KG1 (cell line): ENCODE results near the gene ANO6.
"Not testable (repeated sequence)": the region's sequence is repeated elsewhere in the genome, so short reads cannot be mapped to it uniquely, and the experiment has no call there.

ENCODE experiments used
- DNase-seq: peaks from one replicate; lab custom pipeline; 2025; lab: John Stamatoyannopoulos, UW

The ANO6 gene

DNA sequence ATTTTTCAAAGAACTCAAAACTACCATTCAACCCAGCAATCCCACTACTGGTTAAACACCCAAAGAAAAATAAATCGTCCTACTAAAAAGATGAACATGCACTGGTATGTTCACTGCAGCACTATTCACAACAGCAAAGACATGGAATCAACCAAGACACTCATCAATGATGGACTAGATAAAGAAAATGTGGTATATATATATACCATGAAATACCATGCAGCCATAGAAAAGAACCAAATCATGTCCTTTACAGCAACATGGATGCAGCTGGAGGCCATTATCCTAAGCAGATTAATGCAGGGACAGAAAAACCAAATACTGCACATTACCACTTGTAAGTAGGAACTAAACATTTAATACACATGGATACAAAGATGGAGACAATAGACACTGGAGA, 3.8 kb upstream of the ANO6 start:
- no peak for DNase-seq

DNA sequence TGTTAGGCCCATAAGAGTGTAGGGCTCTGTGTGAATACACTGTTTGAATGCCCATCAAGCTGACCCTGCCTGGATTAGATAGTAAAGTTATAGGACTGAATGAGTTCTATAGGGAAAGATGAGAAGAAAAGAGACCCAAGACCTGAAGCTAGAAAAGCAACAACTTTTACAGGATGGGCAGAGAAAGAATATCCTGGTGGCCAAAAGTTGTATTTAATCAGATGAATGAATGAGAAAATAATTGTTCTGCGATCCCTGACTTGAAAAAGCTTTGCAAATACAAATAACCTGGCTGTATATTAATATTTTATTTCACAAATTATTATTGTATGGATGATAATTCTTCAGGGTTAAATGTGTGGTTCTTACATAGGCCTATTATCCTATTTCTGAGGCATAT, 2.8 kb upstream of the ANO6 start:
- DNase-seq = no peak

DNA sequence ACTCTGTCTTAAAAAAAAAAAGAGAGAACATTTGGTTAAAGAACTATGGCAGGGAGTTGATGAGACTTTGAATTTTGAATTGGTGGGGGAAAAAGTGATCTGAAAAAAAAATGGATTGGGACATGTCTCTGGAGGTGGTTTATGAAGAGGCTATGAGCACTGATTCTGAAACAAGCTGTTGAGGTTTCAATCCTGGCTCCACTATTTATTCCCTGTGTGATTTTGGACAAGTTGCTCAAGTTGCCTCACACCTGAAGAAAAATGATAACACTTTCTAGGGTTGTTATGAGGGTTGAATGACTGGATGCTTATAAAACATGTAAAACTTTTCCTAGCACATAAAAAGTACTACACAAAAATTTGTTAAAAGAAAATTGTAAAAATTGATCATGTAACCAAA, 1.8 kb upstream of the ANO6 start:
- DNase-seq = no peak

DNA sequence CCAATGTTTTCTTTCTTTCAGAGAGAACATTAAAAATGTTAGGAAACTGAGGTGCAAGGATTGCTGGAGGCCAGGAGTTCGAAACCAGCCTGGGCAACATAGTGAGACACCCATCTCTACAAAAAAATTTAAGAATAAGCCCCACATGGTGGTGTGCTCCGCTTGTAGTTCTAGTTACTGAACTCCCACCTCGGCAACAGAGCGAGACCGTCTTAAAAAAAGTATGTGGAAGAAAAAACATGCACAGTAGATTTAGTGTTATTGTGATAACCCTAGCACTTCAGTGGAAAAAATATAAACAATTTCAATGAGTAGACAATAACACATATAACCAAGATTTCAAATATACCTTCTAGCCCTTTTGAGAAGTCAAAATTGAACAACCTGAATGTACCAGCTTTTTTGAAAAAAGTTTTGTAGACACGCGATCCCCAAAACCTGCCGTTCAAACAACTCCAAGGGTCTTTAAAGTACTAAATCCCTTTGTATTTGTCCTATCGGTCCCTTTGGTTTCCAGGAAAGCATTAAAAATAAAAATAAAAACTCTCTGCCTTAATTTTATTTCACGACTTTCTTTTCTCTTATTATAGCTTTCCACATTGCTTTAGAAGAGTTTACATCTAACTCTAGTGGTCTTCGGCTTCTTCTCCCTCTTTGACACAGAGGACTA, 1.0 kb upstream of the ANO6 start:
- DNase-seq = no peak

DNA sequence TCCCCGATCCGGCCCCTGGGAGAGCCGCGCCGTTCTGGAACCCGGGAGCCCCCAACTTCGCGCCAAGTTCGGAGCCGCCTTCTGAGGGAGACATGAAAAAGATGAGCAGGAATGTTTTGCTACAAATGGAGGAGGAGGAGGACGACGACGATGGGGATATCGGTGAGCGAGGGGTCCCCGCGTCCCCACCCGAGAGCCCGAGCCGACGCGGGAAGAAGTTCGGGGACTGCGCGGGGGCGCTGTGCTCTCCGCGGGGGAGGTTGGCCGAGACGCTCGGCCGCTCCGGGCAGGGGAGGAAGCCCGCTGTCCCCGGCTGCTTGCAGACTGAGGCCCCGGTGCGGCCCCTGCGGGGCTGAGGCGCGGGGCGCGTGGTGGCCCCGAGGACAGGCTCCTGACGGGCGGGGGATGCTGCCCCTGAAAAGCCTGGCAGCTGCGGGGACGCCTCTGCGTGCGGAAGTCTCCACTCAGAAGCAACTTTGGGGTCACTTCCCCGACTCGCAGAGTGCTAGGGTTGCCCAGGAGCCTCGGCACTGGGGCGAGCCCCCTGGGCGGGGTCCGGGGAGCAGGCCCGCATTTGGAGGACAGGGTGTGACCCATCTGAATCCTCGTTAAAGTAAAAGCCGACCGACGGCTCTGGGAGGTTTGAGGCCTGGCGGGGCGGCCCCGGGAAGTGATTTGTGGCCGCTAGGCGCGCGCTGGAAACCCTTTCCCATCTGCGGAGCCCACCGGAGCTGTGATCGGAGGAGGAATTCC, 511 bp downstream of the ANO6 start:
- DNase-seq = no peak

DNA sequence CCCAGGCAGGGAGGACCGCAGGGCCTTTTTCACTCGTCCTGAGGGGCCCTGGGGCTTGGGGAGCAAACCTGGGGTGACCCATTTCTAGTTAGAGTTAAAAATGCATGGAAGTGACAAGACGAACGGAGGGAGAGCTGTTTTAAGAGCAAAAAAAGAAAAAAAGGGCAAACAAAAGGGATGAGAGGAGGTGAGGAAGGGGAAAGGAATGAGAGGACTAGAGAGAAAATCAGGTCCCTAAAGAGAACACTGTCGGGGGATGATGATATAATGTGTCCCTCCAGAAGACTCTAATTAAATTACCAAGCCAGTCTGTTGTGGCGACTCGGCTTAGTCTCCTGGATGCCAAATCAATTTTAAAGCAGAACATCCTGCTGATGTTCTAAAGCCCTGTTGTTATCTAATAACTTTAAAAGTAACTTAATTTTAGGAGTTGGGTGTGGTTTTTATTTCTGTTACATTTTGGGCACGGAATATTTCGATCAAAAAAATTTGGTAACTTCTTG, 1.1 kb downstream of the ANO6 start:
- DNase-seq = no peak

DNA sequence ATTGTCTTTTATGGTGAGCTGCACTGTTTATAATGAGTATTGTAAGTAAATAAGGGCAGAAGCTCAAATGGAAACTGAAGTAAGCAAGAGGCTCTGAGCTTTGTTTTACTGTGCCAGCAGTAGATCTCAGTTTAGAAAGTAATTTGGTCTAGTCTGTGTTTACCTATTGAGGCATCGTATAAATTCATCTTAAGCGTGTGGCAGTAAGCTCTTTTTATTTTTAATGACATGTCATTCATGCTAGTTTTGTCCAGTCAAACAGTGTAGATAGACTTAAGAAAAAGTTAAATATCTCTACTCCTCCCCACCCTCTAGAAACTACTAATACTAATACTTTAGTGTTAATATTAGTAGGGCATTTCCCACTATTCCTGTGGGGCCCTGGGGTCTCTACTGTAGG, 2.0 kb downstream of the ANO6 start:
- no peak for DNase-seq

DNA sequence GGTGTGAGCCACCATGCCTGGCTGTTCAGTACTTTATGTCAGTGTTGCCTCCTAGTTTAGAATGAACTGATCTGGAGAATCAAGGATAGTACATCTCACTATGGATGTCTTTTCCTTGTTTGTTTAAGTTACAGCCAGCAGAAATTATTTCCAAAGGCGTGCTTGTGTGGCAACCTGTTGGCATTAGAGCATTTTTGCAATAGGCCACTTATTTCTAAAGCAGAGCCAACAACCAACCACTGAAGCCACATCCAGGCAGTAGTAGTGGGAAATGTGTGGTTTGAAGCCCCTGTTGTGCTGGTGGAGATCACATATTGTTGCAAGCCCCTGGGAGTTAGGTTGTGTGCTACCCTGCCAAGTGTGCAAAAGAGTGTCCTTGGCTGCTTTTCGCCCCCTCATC, 3.7 kb downstream of the ANO6 start:
- DNase-seq = no peak

DNA sequence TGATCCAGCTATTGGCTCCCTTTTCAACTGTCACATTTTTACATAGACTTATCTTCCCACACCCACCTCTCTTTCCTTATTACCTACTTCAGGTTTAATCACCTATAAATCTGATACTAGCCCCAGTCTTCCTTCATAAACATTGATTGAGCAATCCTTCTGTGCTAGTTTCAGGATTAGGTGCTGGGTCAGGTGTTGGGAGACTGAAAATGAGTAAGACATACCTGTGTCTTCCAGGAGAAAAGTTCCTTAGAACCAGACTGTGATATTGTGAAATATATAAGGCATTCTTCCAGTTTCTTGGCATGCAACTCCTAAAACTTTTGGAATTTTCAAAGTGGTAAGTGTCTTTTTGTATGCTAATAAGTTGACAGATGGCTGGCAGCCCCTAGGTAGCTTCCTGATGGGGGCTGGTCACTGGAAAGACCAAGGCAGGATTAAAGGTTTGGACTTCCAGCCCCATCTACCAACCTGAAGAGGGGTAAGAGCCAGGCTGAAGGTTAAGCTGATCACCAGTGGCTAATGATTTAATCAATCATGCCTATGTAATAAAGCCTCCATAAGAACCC, 4.6 kb downstream of the ANO6 start:
- DNase-seq = no peak

DNA sequence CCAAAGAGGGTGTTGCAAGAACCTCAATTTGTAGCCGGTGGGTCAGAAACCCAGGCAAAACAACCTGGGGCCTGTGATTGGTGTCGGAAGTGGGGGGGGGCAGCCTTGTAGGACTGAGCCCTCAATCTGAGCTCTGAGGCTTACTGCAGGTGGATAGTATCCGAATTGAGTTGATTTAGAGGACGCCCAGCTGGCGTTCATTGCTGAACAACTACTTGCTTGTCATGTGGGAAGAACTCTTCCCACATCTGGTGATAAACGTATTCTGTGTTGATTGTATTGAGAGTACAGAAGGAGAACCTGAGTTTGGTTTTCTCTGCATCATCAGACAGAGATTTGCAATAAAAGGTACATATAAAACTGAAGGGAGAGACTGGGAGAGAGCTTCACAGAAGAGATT, 5.1 kb downstream of the ANO6 start:
- no peak for DNase-seq

DNA sequence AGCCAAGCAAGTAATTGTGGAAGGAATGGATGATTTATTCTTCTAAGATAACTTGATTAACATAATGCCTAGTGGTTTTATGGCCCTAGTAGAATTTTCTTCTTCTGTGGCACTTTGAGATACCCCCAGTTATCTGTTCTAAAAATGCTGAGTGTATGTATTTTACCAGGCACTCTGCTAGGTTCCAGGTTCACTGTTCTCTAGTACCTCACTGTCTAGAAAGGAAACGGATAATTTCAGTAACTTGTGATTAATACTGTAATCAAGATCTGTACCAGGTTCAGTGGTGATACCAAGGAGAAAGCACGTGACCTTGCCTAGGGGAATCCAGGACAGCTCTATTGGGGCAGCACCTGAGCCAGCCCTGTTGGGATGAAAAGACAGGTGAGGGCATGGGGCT, 8.0 kb downstream of the ANO6 start:
- no peak for DNase-seq

DNA sequence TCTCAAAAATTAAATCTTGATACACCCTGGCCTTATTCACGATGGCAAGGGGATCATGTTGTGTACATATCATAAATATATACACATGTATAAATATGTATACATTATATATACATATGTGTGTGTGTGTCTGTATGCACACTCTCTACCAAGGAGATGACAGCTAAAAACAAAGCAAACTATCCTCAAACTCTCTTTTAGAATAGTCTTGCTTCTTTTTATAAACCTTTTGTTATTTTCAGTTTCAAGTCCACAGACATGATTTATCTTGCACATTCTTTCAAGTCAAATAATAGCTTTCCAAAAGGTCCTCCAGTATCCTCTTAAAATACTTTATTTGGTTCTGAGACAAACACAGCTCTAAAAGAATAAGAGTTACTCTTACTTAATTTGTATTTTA, 8.4 kb downstream of the ANO6 start:
- DNase-seq = no peak

DNA sequence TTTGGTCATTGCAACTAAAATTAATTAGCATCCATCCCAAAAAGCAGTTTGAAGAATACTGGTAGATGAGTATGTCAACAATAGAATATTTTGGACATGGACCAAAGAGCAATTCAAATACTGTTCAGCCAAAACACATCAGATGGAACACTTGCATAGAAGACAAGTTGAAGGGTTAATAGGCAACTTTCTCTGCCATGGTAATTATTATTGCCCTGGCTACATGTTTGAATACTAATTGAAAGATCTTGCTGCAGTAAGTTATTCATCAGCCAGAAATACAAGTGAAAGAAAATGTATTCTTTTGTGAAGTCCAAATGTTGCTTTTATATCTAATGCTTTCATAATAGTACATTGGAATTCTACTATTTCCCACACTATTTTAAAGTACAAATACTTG, 10.1 kb downstream of the ANO6 start:
- DNase-seq = no peak

DNA sequence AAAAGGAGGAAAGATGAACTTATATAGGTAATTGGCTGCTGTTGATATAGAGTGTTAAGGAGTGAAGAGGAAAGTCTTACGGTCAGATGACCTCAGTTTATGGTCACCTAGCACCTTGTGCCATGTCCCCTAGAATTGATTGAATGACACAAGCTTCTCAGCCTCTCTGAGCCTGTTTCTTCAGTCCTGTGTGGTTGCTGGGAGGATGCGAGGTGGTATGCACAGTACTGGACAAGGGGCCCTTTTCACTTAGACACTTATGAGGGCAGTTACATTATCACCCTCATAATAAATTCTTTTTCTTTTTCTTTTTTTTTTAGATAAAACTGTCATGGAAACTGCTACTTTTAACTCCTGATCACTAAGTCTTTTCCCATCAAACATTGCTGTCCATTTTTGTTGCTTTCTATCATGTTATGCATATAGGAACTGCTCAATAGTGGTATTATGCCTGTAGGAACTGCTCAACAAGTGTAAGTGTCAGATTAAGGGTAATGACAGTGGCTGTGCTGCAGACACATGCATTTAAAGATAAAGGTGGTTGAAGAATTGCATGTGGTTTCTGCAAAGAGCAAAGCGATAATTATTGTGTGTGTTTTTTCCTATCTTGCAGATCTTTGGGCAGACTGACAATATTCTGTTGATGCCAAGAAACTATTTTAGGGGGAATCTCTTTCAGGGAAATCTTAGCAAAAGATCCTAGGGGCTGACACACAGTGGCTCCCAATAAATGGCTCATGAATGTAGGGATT, 11.6 kb downstream of the ANO6 start:
- DNase-seq = no peak

DNA sequence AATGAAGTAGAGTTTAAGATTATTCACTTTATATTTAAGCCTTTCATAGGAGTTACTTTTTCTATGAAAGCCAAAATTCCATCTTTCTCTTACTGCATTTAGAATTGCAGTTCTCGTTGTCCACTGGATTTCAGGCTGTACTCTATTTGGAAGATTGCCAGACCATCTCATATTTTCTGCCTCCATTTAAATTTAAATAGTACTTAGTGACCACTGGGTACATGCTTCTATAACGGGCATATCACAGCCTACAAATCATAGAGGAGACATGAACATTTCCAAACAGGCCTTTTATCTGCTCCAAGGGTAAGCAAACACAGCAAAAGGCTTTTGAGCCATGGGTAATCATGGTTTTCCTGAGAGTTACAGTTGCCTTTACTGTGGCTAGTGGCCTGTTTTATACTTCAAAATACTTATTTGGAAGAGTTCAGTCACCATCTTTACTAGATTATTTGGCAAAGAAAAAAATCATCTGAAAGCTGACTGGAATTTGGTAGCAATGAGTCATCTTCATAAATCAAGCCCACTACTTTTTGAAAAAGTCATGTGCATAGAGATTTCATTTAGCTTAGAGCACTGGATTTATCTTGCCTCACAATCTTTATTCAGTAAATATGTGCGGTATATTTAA, 15.7 kb downstream of the ANO6 start:
- DNase-seq = no peak

DNA sequence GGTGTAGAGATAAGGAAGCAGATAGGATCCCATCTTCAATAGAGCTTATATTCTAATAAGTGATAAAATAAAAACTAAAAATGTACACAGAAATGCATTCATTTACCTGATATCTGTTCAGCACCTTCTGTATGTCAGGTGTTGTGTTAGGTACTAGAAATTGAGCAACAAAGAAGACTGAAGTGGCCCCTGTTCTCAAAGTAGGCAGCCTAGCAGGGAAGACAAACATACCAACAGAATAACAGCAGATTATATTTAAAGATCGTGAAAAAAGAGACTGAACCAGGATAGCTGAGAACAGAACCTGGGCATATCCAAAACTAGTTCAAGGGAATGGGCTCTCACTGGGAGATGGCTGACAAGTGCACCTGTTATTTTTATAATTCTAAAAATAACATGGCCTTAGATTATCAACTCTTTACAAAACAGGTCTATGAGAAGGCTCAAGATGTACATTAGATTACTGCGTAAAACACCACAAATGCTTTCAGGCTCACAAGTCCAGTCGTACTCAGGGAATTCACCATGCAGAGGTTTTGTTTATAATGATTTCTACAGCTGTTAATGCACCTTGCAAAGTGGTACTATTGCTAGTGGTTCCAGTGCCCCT, 16.4 kb downstream of the ANO6 start:
- DNase-seq = no peak

DNA sequence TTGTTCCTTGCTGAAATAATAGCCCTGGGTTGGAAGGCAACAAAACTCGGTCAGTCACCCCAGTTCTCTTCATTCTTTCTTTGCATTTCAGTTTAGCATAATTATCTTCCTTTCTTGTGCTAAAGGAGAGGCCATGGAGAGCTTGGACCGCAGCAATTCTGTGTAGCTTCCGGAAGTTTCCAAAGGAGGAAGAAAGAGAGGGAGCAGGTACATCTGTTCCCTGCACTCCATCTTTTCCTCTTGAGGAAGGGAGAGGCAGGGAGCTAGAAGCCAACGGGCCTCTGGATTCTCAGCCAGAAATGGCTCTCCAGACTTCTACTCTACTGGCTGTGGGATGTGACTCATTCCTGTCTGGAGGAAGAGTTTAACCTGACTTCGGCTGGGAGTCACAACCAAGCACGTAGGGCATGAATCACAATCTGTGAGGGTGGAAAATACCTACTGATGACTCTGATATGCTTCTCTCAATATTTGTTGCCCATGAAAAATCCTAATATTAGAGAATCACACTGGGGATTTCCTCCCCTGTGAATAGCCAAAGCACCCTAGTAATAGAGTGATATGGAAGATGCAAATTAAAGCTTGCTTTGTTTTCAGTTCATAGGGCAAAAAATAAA, 17.0 kb downstream of the ANO6 start:
- no peak for DNase-seq

DNA sequence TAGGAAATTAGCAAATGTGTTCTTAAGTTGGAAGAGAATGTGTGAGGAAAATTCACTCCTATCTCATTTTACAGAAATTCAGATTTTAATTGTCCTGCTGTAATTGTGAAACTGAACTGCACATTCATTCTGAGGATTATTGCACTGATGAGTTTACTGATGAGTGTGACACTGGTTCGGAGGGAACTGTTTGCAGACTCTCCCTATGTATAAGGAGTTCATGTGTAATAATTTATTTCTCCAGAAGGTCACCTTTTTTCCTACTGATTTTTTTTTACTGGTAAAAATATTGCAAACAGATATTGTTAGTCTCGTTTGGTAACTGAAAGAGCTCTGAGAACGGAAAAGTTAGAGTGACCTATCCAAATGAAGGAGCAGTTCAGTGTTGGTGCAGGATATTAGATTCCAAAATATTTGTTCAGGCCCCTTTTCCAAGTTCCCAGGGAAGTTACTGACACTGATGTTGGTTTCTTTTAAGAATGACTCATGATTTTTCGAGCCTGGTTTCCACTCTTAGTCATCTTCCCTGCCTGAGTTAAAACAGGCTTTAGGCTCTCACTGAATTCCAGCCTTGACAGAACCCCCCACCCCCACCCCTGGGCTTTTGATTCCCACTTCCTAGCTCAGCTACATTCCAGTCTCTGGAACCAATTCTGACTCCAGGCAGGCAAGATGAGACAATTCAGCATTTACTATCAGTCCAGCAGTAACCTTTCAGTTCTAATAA, 18.4 kb downstream of the ANO6 start:
- DNase-seq = no peak

DNA sequence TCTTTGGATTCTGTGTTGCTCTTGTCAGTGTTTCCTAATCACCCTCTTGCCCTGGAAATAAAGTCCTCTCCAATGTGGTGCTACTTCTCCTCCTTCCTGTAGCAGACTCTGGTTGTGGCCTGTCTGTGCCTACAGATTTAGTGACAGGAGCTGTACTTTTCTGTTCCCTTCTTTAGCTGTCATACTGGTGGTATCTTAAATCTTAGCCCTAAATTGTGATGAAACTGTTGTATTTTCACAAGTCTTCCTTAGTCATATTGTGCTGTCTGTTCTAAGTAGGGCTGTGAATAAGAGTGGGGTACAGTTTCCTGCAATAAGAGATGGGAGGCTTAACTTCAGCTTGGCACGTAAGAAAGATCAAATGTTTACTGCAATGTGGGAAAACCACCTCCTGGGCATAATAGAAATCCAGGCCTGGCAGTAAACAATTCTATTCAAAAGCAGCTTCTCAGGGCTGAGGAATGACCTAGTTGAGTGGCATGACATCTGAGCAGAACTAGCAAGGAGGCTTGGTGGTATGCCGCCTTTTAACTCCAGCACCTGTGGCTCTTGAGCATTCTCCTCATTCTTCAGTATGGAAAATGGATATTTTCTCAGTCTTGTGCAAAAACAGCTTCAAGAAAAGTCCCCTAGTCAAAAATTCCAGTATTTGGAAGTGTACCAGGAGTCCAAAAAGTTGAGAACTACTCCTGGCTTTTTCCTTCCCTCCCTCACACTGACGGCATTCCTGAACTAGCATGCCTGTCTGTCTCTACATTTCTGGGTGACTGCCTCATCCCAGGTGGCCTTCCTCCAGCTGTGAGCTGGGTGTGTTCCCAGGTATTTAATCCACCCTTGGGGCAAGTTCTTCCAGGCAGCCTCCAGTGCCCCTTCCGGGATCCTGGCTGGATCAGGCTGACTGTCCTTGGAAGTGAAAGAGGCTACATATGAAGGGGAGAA, 19.5 kb downstream of the ANO6 start:
- no peak for DNase-seq

DNA sequence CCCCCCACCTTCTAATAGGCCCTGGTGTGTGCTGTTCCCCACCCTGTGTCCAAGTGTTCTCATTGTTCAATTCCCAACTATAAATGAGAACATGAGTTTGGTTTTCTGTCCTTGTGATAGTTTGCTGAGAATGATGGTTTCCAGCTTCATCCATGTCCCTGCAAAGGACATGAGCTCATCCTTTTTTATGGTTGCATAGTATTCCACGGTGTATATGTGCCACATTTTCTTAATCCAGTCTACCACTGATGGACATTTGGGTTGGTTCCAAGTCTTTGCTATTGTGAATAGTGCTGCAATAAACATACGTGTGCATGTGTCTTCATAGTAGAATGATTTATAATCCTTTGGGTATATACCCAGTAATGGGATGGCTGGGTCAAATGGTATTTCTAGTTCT, 20.5 kb downstream of the ANO6 start:
- DNase-seq = not testable (repeated sequence)
